ENCODE results near the gene GDPD5.

GDPD5 gene

DNA sequence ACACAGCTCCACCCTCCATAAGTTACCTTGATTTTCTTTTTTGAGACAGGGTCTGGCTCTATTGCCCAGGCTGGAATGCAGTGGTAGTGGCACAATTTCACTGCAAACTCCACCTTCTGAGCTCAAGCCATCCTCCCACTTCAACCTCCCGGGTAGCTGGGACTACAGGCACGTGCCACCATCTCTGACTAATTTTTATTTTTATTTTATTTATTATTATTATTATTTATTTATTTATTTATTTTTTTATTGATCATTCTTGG is 116.9 kb downstream of the GDPD5 start:
- no peak overlapping the region for H3K4me2 ChIP-seq (ENCODE audit: low read depth, low read length, poor library complexity, severe bottlenecking)
- H4K20me1 ChIP-seq (ENCODE audit: low read depth, low read length) = peaks cover 20% of the 10 kb centered on the region
- H3K4me3 ChIP-seq (ENCODE audit: insufficient read depth, low read length, poor library complexity, severe bottlenecking) = no peak overlapping the region
- H3K9ac ChIP-seq (ENCODE audit: low read length) = no peak overlapping the region
- H3K9me3 ChIP-seq (ENCODE audit: insufficient read depth, low read length) = no peaks in the 10 kb centered on the region
- H3K79me2 ChIP-seq (ENCODE audit: insufficient read depth, low read length) = peaks cover 4% of the 10 kb centered on the region
- no peak overlapping the region for H2AFZ ChIP-seq (ENCODE audit: low read depth, low read length, severe bottlenecking)
- H3F3A ChIP-seq (ENCODE audit: insufficient read depth) = peaks cover 37% of the 10 kb centered on the region
- TF ChIP-seq CTCF (IDR thresholded peaks at IDR 0.05; ENCODE audit: insufficient read depth, low read length, poor library complexity, severe bottlenecking) (no peak), EZH2phosphoT487 (conservative IDR thresholded peaks at IDR 0.05; ENCODE audit: low read length) (no peak)
- H3K27ac ChIP-seq (ENCODE audit: low read depth, low read length) = no peak overlapping the region
- no peaks in the 10 kb centered on the region for H3K27me3 ChIP-seq (ENCODE audit: low read length)
- no peaks in the 10 kb centered on the region for H3K9me2 ChIP-seq (replicated peaks; ENCODE audit: insufficient read depth, low read length)
- H3K36me3 ChIP-seq (ENCODE audit: low read length) = peaks cover 19% of the 10 kb centered on the region

DNA sequence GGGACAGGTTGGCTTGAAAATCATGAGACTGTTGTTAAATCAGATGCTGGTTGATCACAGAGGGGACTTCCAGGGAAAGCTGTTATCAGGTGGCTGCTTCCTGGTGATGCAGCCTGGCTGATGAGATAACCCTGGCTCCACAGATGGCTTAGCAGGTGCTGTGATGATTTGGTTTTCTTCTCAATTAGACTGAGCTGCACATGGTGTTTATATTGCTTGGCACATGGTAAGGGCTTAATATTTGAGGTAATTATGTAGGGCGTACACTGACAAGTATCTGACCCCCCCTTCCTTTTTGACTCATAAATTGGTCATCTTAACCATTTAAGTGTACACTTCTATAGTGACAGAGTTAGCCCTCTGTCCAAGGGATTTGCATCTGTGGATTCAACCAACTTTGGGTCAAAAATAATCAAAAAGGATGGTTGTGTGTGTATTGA is 119.4 kb downstream of the GDPD5 start:
- no peaks in the 10 kb centered on the region for H3K9me3 ChIP-seq (ENCODE audit: insufficient read depth, low read length)
- H3K9ac ChIP-seq (ENCODE audit: low read length) = no peak overlapping the region
- peaks cover 45% of the 10 kb centered on the region for H4K20me1 ChIP-seq (ENCODE audit: low read depth, low read length)
- no peaks in the 10 kb centered on the region for H3K9me2 ChIP-seq (replicated peaks; ENCODE audit: insufficient read depth, low read length)
- peaks cover 28% of the 10 kb centered on the region for H3K79me2 ChIP-seq (ENCODE audit: insufficient read depth, low read length)
- H3K4me2 ChIP-seq (ENCODE audit: low read depth, low read length, poor library complexity, severe bottlenecking) = no peak overlapping the region
- TF ChIP-seq EZH2phosphoT487 (conservative IDR thresholded peaks at IDR 0.05; ENCODE audit: low read length) = no peak
- peaks cover 60% of the 10 kb centered on the region for H3F3A ChIP-seq (ENCODE audit: insufficient read depth)
- peaks cover 43% of the 10 kb centered on the region for H3K36me3 ChIP-seq (ENCODE audit: low read length)
- no peak overlapping the region for H3K4me3 ChIP-seq (ENCODE audit: insufficient read depth, low read length, poor library complexity, severe bottlenecking)
- no peak overlapping the region for H3K27ac ChIP-seq (ENCODE audit: low read depth, low read length)
- H3K27me3 ChIP-seq (ENCODE audit: low read length) = no peaks in the 10 kb centered on the region
- H2AFZ ChIP-seq (ENCODE audit: low read depth, low read length, severe bottlenecking) = no peak overlapping the region

- no peak for TF ChIP-seq EZH2phosphoT487 (conservative IDR thresholded peaks at IDR 0.05; ENCODE audit: low read length)
- no peak for TF ChIP-seq CTCF (IDR thresholded peaks at IDR 0.05; ENCODE audit: insufficient read depth, low read length, poor library complexity, severe bottlenecking)
- H4K20me1 ChIP-seq (ENCODE audit: low read depth, low read length) = peaks cover 50% of the 10 kb centered on the region
- H3K79me2 ChIP-seq (ENCODE audit: insufficient read depth, low read length) = peaks cover 49% of the 10 kb centered on the region
- no peaks in the 10 kb centered on the region for H3K9me2 ChIP-seq (replicated peaks; ENCODE audit: insufficient read depth, low read length)
- H3K27ac ChIP-seq (ENCODE audit: low read depth, low read length) = no peak overlapping the region
- H3K9me3 ChIP-seq (ENCODE audit: insufficient read depth, low read length) = no peaks in the 10 kb centered on the region
- no peak overlapping the region for H2AFZ ChIP-seq (ENCODE audit: low read depth, low read length, severe bottlenecking)
- peaks cover 79% of the 10 kb centered on the region for H3F3A ChIP-seq (ENCODE audit: insufficient read depth)
- no peak overlapping the region for H3K9ac ChIP-seq (ENCODE audit: low read length)
- no peaks in the 10 kb centered on the region for H3K27me3 ChIP-seq (ENCODE audit: low read length)
- H3K4me2 ChIP-seq (ENCODE audit: low read depth, low read length, poor library complexity, severe bottlenecking) = no peak overlapping the region
- H3K4me3 ChIP-seq (ENCODE audit: insufficient read depth, low read length, poor library complexity, severe bottlenecking) = no peak overlapping the region
- H3K36me3 ChIP-seq (ENCODE audit: low read length) = peaks cover 52% of the 10 kb centered on the region
These were observed 121.6 kb downstream of the GDPD5 start for GRCh38 chr11:75403983-75404658.

DNA sequence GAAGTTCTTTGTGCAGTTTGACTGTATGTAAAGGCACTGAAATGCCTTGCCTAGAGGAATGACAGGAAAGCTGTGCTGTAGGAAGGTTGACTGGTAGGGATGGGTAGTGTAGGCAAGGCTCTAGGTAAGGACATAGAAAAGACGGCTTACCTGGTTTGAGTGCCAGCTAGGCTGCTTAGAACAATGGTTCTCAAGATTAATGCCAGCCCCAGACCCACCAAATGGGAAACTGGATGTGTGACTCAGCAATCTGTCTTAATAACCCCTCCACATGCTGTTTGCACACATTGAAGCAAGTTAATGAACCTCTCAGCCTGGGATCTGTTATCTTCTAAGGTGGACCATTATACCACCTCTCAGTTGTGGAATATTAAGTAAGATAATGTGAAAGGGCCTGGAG is 122.7 kb downstream of the GDPD5 start:
- no peaks in the 10 kb centered on the region for H3K9me2 ChIP-seq (replicated peaks; ENCODE audit: insufficient read depth, low read length)
- no peak overlapping the region for H2AFZ ChIP-seq (ENCODE audit: low read depth, low read length, severe bottlenecking)
- peaks cover 46% of the 10 kb centered on the region for H4K20me1 ChIP-seq (ENCODE audit: low read depth, low read length)
- peaks cover 49% of the 10 kb centered on the region for H3K79me2 ChIP-seq (ENCODE audit: insufficient read depth, low read length)
- H3K4me3 ChIP-seq (ENCODE audit: insufficient read depth, low read length, poor library complexity, severe bottlenecking) = no peak overlapping the region
- peaks cover 52% of the 10 kb centered on the region for H3K36me3 ChIP-seq (ENCODE audit: low read length)
- TF ChIP-seq EZH2phosphoT487 (conservative IDR thresholded peaks at IDR 0.05; ENCODE audit: low read length) (no peak), CTCF (IDR thresholded peaks at IDR 0.05; ENCODE audit: insufficient read depth, low read length, poor library complexity, severe bottlenecking) (no peak)
- no peak overlapping the region for H3K27ac ChIP-seq (ENCODE audit: low read depth, low read length)
- no peaks in the 10 kb centered on the region for H3K9me3 ChIP-seq (ENCODE audit: insufficient read depth, low read length)
- no peak overlapping the region for H3K9ac ChIP-seq (ENCODE audit: low read length)
- H3K27me3 ChIP-seq (ENCODE audit: low read length) = no peaks in the 10 kb centered on the region
- H3F3A ChIP-seq (ENCODE audit: insufficient read depth) = peaks cover 76% of the 10 kb centered on the region
- H3K4me2 ChIP-seq (ENCODE audit: low read depth, low read length, poor library complexity, severe bottlenecking) = no peak overlapping the region
